Body of pancreas (tissue), 4 donors: Measurements from ENCODE around the gene SLC9C1. TPM values are rescaled to one million over a fixed set of nuclear protein-coding genes. Genes with fewer than 3 reads are reported as not detected.
A peak's percentile ranks its signal among the peaks of the same experiment; 100 is the strongest.

Experiments
- ATAC-seq: fragments of 150-250 bp; one replicate; pipeline ENCODE4 v1.9.1; 2016
- DNase-seq, 4 donors: peaks; one replicate each; pipeline ENCODE4 v3.0.0-alpha.2; 2019
- H3K27ac ChIP-seq, 4 donors: fragments of 200-600 bp; sonication (generic); 1 replicate in 3 of 4; 2 replicates in 1 of 4; pipeline versions ENCODE4 v1.5.1 to v1.6.1; 2016 to 2019; ENCODE audit warnings: mild to moderate bottlenecking in 1 of 4, mixed read lengths in 1 of 4, moderate library complexity in 1 of 4
- H3K27me3 ChIP-seq, 2 donors: fragments of 200-600 bp; sonication (generic); one replicate each; pipeline ENCODE4 v1.6.0; 2016; ENCODE audit warnings: mild to moderate bottlenecking in 1 of 2
- H3K36me3 ChIP-seq, 2 donors: fragments of 200-600 bp; sonication (generic); replicated peaks in 1 of 2; 2 replicates each; pipeline ENCODE4 v1.5.1; 2016; ENCODE audit warnings: low read depth in 2 of 2; ENCODE audit not compliant: insufficient read depth in 1 of 2
- H3K4me1 ChIP-seq: fragments of 200-600 bp; sonication (generic); one replicate; pipeline ENCODE4 v1.6.0; 2016
- H3K4me3 ChIP-seq, 2 donors: fragments of 200-600 bp; sonication (generic); 1 replicate in 1 of 2; 2 replicates in 1 of 2; pipeline ENCODE4 v1.5.1; 2016 to 2019
- H3K9me3 ChIP-seq, 3 donors: fragments of 200-600 bp; sonication (generic); 1 replicate in 2 of 3; 2 replicates in 1 of 3; pipeline ENCODE4 v1.5.1; 2016
- CTCF ChIP-seq, 7 experiments: fragments of 450-650 bp in 4 of 7; fragments of 200-600 bp in 3 of 7; sonication (generic) in 3 of 7; IDR thresholded peaks; one replicate each; pipeline ENCODE4 v1.5.1; 2016 to 2019; ENCODE audit warnings: antibody characterized with exemption in 7 of 7
- POLR2A ChIP-seq, 3 donors: fragments of 450-650 bp; IDR thresholded peaks; one replicate each; pipeline ENCODE4 v1.6.1; 2016; ENCODE audit warnings: antibody characterized with exemption in 3 of 3, mild to moderate bottlenecking in 2 of 3
- WGBS, 2 donors: methylation state at CpG; one replicate each; pipeline ENCODE4 v1.1.5; 2017; 5-methylcytosine and 5-hydroxymethylcytosine counted together
- intact Hi-C: fragments of 100-400 bp; cut with DNase I; formaldehyde crosslinking; loops from one replicate; pipeline ENCODE4 v1.15.1; 2023
- total RNA-seq, 2 donors: library from RNA; depleted of rRNA; stranded (reverse); fragments of >200 nt; gene quantifications; one replicate each; pipeline ENCODE4 v1.1.0, GENCODE V29; 2016

The SLC9C1 gene
- not detected for total RNA-seq

DNA sequence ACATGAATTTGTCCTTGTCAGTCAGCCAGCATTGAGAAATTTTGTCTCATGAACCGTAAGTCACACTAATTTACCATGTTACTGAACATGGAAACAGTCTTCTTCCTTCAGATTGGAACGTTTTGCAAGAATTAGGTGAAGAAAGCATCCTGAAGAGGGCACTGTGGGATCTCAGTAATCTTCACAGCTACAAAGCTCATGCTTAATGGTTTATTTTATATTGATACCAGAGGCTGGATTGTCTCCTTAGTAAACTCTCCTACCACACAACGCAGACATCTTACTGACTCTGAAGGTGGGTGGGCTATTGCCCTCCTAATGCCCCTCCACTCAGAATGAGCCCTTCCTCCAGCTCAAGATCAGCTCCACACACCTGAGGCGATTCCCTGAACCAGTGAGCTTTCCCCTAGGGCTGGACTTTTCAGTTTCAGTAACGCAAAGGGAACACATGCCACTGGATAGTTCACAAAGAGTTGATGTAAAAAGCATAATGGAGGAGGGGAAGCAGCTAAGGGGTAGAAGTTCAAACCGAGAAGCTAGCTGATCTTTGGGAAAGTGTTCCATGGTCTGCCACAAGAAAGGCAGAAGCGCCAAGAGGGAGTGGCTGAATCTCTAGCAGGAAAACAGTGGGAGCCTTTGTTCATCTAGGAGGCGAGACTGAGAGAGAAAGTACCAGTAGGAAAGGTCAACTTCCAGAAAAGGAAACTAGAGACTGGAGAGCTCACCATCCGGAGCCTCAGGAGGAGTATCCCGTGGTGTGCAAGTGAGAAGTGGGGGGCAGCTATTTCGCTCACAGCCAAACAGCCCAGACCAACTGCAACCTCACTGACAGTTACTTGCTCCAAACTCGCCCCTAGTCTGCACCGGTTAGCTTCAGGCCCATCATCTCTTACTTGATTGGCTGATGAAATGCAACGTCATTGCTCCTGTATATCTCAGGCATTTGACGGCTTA, at the start of gene SLC9C1:
Gene SLC9C1, minus strand, starts transcription at position 849 of the 954 bp plus-strand sequence. CDS start 7,425 bp downstream, outside the sequence.
- intact Hi-C loops: loop anchor here (5.0 kb wide), 1 partner anchor 229 kb away; no protein-coding TSS in a partner anchor
- peak within 1 kb of the TSS in 1 of 2 donors; percentile 7 for H3K4me3 ChIP-seq
- H3K4me1 ChIP-seq: peaks cover 3% of the 10 kb centered on the region
- peak within 1 kb of the TSS in 3 of 4 donors; percentile 14 to 42 (median 36) for H3K27ac ChIP-seq
- 17 to 19% methylated on average over 15 of the region's 15 CpGs for WGBS, 2 donors
- H3K36me3 ChIP-seq: no peaks in the 10 kb centered on the region
- ATAC-seq (peak; percentile 83), DNase-seq (peak in 3 of 4 donors; percentile 27 to 67 (median 32))
- no peaks in the 10 kb centered on the region for H3K27me3 ChIP-seq
- TF ChIP-seq POLR2A (IDR thresholded peaks at IDR 0.05) (no peak), CTCF (IDR thresholded peaks at IDR 0.05) (peak; percentile 34 to 69 (median 66))
- H3K9me3 ChIP-seq: no peaks in the 10 kb centered on the region

- no peaks in the 10 kb centered on the region for H3K4me1 ChIP-seq
- no peaks in the 10 kb centered on the region for H3K9me3 ChIP-seq
- DNase-seq (no peak), ATAC-seq (no peak)
- 67 to 77% methylated on average over 2 of the region's 2 CpGs for WGBS, 2 donors
- intact Hi-C loops: no loop called here
- H3K27me3 ChIP-seq: no peaks in the 10 kb centered on the region
- no peak overlapping the region for H3K27ac ChIP-seq
- TF ChIP-seq POLR2A (IDR thresholded peaks at IDR 0.05): no peak
- no peak for TF ChIP-seq CTCF (IDR thresholded peaks at IDR 0.05)
- H3K4me3 ChIP-seq: no peak overlapping the region
- H3K36me3 ChIP-seq: no peaks in the 10 kb centered on the region
These were observed 47.4 kb upstream of the SLC9C1 start for GRCh38 chr3:112341386-112341785.

DNA sequence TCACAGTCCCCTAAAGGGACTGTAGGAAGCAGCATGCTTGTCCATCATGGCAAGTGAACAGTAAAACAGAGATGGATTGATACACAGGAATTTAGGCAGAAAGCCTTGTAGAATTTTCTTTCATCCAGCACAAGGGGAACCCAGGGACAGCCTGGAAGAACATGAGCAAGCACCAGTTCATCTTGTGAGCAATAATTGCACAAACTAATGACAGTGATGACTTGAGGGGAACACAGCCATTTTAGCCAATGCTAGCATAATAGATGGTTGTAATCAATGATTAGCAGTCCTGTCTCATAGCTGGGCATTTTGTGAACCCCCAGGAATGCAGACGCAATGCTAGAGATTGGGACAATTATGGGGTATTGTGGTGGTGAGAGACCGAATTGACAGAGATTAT, 45.6 kb upstream of the SLC9C1 start:
- H3K36me3 ChIP-seq: no peaks in the 10 kb centered on the region
- no peak for DNase-seq
- no peak overlapping the region for H3K4me3 ChIP-seq
- no peak overlapping the region for H3K27ac ChIP-seq
- H3K4me1 ChIP-seq: no peaks in the 10 kb centered on the region
- WGBS, 2 donors: 56 to 78% methylated on average over 2 of the region's 2 CpGs
- no peaks in the 10 kb centered on the region for H3K9me3 ChIP-seq
- no peaks in the 10 kb centered on the region for H3K27me3 ChIP-seq
- ATAC-seq: no peak
- TF ChIP-seq POLR2A (IDR thresholded peaks at IDR 0.05) (no peak), CTCF (IDR thresholded peaks at IDR 0.05) (no peak)
- intact Hi-C loops: no loop called here

- no peak for TF ChIP-seq POLR2A (IDR thresholded peaks at IDR 0.05)
- no peak for TF ChIP-seq CTCF (IDR thresholded peaks at IDR 0.05)
- Histone ChIP-seq H3K36me3 (no peaks in the 10 kb centered on the region), H3K4me3 (no peak overlapping the region), H3K27ac (no peak overlapping the region), H3K27me3 (no peaks in the 10 kb centered on the region), H3K9me3 (no peaks in the 10 kb centered on the region), H3K4me1 (no peaks in the 10 kb centered on the region)
- DNase-seq (no peak), ATAC-seq (no peak)
- intact Hi-C loops: no loop called here
These were observed 45.1 kb upstream of the SLC9C1 start for GRCh38 chr3:112339134-112339533.
